ENCODE measurements around the gene TPPP3.

- TF ChIP-seq TOX (CRISPR knock-in tag; IDR thresholded peaks at IDR 0.05; ENCODE audit: borderline replicate concordance), result no peak
- no peak for TF ChIP-seq PATZ1 (CRISPR knock-in tag; IDR thresholded peaks at IDR 0.05; ENCODE audit: borderline replicate concordance)
- TF ChIP-seq ESRRG (CRISPR knock-in tag; IDR thresholded peaks at IDR 0.05), result no peak
- TF ChIP-seq ZNF70 (CRISPR knock-in tag; IDR thresholded peaks at IDR 0.05), result no peak
- no peak for TF ChIP-seq ARNTL (CRISPR knock-in tag; IDR thresholded peaks at IDR 0.05; ENCODE audit: borderline replicate concordance, low read depth)
- no peak for TF ChIP-seq GLIS3 (CRISPR knock-in tag; IDR thresholded peaks at IDR 0.05)
- TF ChIP-seq ZFP3 (CRISPR knock-in tag; IDR thresholded peaks at IDR 0.05), result no peak
- TF ChIP-seq CSRNP3 (CRISPR knock-in tag; IDR thresholded peaks at IDR 0.05), result no peak
Measured at GRCh38 chr16:67407176-67407787, 14.0 kb upstream of the TPPP3 start.

Data from SK-N-SH treated with all-trans-retinoic acid at 6 μM for 48 hours (cell line).